GM12872 (cell line): Measurements from ENCODE around the gene CACNG3.

Experiments
- TF ChIP-seq, protein P1 (sequence below): IDR thresholded peaks from 3 replicates; pipeline ENCODE4 v1.5.1; 2011; ENCODE audit warnings: low read depth, mild to moderate bottlenecking, low read length, moderate library complexity; ENCODE audit not compliant: insufficient read depth

Gene CACNG3

DNA sequence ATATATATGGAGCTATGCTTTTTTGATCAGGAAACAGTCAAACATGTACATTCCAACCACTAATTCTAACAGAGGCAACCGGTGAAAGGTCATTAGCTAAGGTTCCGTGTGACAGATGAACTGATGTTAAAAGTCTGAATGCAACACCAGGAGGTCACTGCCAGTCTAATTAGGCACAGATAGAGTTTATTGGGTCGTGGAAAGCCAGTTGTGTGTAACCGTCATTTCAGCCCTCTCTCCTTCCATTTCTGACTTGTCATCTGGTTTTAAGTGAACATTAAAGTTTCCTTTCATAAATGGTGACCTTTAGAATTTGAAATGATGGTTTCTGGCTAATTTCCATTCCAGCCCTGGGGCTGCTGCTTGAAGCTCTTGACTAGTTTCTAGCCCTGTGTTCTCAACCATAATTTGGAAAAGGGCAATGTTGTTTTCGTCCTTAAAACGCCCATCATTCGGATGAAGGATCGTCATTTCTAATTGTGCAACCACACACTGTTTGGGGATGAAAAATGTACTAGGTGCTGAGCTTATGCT is 23.9 kb downstream of the CACNG3 start:
- TF ChIP-seq, protein P1, sequence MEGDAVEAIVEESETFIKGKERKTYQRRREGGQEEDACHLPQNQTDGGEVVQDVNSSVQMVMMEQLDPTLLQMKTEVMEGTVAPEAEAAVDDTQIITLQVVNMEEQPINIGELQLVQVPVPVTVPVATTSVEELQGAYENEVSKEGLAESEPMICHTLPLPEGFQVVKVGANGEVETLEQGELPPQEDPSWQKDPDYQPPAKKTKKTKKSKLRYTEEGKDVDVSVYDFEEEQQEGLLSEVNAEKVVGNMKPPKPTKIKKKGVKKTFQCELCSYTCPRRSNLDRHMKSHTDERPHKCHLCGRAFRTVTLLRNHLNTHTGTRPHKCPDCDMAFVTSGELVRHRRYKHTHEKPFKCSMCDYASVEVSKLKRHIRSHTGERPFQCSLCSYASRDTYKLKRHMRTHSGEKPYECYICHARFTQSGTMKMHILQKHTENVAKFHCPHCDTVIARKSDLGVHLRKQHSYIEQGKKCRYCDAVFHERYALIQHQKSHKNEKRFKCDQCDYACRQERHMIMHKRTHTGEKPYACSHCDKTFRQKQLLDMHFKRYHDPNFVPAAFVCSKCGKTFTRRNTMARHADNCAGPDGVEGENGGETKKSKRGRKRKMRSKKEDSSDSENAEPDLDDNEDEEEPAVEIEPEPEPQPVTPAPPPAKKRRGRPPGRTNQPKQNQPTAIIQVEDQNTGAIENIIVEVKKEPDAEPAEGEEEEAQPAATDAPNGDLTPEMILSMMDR: no peak

DNA sequence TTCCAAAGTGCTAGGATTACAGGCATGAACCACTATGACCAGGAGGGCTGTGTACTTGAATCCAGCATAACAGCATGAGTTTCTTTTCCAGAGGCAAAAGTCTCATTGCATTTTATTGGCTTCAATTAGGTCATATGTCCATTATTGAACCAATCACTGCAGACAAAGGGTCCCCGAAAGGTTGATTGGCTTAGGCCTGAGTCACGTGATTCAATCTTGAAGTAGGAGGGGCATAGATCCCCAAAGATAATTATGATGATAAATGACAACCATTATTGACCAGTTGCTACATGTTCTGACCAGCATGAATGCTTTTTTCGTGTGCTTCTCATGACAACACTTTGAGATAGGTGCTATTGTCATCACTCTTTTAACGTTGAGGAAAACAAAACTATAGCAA is 25.3 kb downstream of the CACNG3 start:
- TF ChIP-seq, protein P1: no peak

DNA sequence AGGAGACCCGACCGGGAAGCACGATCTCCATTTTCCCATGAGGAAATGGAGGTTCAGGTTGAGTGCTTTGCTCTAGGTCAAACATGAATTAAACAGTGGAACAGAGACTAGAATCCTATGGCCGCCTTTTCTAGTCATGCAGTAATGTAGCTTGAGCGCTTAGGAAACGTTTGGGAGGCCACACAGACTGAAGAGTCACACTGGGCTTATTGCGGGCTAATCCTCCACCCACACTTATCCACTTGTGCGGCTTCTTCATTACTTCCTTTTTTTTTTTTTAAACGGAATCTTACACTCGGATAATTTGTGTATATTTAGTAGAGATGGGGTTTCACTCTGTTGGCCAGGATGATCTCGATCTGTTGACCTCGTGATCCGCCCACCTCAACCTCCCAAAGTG is 26.0 kb downstream of the CACNG3 start:
- TF ChIP-seq, protein P1: no peak

DNA sequence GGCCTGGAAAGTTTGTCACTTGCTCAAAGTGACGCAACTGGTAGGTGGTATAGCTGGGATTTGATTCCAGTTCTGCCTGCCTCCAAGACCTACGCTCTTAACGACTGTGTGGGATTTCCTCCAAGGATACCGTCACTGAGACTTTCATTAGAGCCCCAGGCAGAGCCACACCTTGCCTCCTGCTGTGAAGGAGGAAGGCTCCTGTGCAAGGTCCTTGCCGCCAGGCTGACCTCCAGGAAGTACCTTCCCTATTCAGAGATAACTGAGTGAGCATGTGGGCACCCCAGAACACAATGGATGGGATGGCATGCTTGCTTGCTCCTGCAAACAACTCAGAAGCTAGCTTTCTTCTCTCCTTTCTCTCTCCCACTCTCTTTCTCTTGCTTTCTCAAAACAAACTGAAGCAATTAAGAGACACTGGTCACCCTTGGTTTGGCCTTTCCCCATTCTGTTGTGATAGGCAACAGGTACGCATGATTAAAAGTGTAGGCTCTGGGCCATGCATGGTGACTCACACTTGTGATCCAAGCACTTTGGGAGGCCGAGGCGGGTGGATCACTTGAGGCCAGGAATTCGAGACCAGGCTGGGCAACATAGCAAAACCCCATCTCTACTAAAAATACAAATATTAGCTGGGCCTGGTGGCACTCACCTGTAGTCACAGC is 30.7 kb downstream of the CACNG3 start:
- TF ChIP-seq, protein P1: no peak

DNA sequence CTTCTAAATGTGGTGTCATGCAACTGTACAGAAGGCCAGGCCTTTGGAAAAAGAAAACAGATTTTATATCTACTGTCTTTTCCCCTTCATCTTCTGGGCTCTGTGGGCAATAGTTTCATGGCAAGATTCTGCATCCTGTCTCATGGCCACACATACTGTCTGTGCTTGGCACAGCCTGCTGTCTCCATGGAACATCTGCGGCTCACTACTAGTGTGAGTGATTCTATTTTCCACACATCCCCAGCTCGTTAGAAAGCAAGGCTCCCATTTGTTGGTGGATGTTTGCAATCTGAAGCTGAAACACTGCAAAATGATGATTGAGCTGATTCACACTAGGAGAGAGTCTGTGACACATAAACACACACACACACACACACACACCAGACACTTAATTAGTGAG is 32.4 kb downstream of the CACNG3 start:
- TF ChIP-seq, protein P1: no peak

DNA sequence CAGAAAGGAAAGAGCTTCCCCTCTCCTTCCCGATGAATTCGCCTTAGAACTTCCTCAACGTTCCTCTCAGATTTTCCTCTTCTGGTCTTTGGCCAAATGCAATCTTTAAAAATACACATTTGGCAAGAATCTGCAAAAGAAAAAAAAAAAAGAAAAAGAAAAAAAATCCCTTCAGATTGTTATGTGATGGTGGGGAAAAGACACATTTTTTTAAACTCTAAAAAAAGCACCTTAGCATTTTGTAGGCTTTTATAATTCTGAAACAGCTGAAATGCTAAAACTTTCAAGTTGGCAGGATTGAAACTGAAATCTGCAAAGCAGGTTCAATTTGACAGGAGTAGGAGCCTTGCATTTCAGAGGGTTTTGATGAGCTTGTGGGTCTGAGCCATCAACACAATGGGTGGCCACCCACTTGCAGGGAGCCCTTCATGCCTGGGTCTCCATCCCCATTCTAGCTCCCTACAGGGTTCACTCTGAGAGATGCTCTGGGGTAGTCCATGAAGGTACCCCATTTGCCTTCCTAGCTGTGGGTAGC is 33.1 kb downstream of the CACNG3 start:
- TF ChIP-seq, protein P1: no peak

DNA sequence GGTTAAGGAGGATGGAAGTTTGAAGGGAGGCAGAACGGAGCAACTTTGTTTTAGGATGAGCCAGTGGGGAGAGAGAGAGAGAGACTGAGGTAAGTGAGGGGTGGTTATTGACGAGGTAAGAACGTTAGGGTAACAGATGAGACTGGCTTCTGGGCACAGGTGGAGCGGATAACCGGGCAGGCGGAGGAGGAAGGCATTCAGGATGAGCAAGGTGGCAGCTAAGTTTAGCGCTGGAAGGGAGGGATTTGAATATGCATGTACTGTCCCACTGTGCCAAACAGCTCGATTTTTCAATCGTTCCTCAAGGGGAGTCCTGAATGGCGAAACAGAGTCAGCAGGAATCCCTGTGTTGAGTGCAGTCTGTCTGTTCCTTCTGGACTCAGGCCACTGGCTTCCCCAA is 35.8 kb downstream of the CACNG3 start:
- TF ChIP-seq, protein P1: no peak
